HepG2 (cell line): ENCODE results near the gene HNF1B. TPM values are rescaled to one million over a fixed set of nuclear protein-coding genes. Genes with fewer than 3 reads are reported as not detected.

Experiments
- ATF5 ChIP-seq: sonication (generic); formaldehyde crosslinking; IDR thresholded peaks from 2 replicates; pipeline ENCODE4 v1.4.0; 2020; ENCODE audit warnings: mild to moderate bottlenecking, low read depth, missing genetic modification reagents
- ATF6 ChIP-seq: sonication (generic); formaldehyde crosslinking; conservative IDR thresholded peaks from 2 replicates; pipeline ENCODE4 v1.4.0; 2020; ENCODE audit warnings: missing genetic modification reagents
- CERS6 ChIP-seq: sonication (generic); formaldehyde crosslinking; IDR thresholded peaks from 2 replicates; pipeline ENCODE4 v1.5.0; 2020; ENCODE audit warnings: missing genetic modification reagents
- CREB3 ChIP-seq: sonication (generic); formaldehyde crosslinking; IDR thresholded peaks from 2 replicates; pipeline ENCODE4 v1.5.0; 2020; ENCODE audit warnings: missing genetic modification reagents
- DR1 ChIP-seq: sonication (generic); formaldehyde crosslinking; IDR thresholded peaks from 2 replicates; pipeline ENCODE4 v1.8.0; 2021; ENCODE audit warnings: mild to moderate bottlenecking, missing genetic modification reagents, inconsistent platforms
- HDAC2 ChIP-seq: sonication (generic); formaldehyde crosslinking; IDR thresholded peaks from 2 replicates; pipeline ENCODE4 v1.4.0; 2020; ENCODE audit warnings: missing genetic modification reagents
- HNRNPL ChIP-seq: fragments of 200-400 bp; formaldehyde crosslinking; IDR thresholded peaks from 2 replicates; pipeline ENCODE4 v1.6.1; 2017; ENCODE audit warnings: mild to moderate bottlenecking, low read depth, low read length
- HNRNPLL ChIP-seq: fragments of 200-400 bp; formaldehyde crosslinking; IDR thresholded peaks from 2 replicates; pipeline ENCODE4 v1.6.1; 2017; ENCODE audit warnings: mild to moderate bottlenecking, low read depth, low read length; ENCODE audit not compliant: poor library complexity, severe bottlenecking
- HNRNPUL1 ChIP-seq: fragments of 200-400 bp; formaldehyde crosslinking; IDR thresholded peaks from 2 replicates; pipeline ENCODE4 v1.6.1; 2017; ENCODE audit warnings: low read depth, mild to moderate bottlenecking, low read length, moderate library complexity
- KLF11 ChIP-seq: IDR thresholded peaks from 2 replicates; pipeline ENCODE4 v1.6.1; 2016; ENCODE audit warnings: missing compliant biosample characterization
- NONO ChIP-seq, 2 experiments: fragments of 450-650 bp in 1 of 2; sonication (generic) in 1 of 2; formaldehyde crosslinking in 1 of 2; IDR thresholded peaks in 1 of 2; conservative IDR thresholded peaks in 1 of 2; 2 replicates each; pipeline versions ENCODE4 v1.6.1 to v1.8.0; 2017 to 2022; ENCODE audit warnings: mild to moderate bottlenecking in 1 of 2, missing genetic modification reagents in 1 of 2, moderate library complexity in 1 of 2
- PAWR ChIP-seq: sonication (generic); formaldehyde crosslinking; IDR thresholded peaks from 2 replicates; pipeline ENCODE4 v1.4.0; 2020; ENCODE audit warnings: missing genetic modification reagents, mild to moderate bottlenecking, borderline replicate concordance
- RBAK ChIP-seq: sonication (generic); formaldehyde crosslinking; IDR thresholded peaks from 2 replicates; pipeline ENCODE4 v1.5.1; 2020; ENCODE audit warnings: mild to moderate bottlenecking, missing genetic modification reagents
- RBM22 ChIP-seq: fragments of 200-400 bp; formaldehyde crosslinking; optimal IDR thresholded peaks from 2 replicates; pipeline ENCODE3; 2017; ENCODE audit warnings: mild to moderate bottlenecking, low read length, moderate library complexity
- SNAPC2 ChIP-seq: sonication (generic); formaldehyde crosslinking; IDR thresholded peaks from 2 replicates; pipeline ENCODE4 v1.8.1; 2022; ENCODE audit warnings: mild to moderate bottlenecking, missing genetic modification reagents
- STAT5B ChIP-seq: sonication (generic); formaldehyde crosslinking; IDR thresholded peaks from 2 replicates; pipeline ENCODE4 v1.4.0; 2020; ENCODE audit warnings: missing genetic modification reagents
- THAP8 ChIP-seq: sonication (generic); formaldehyde crosslinking; IDR thresholded peaks from 2 replicates; pipeline ENCODE4 v1.5.1; 2020; ENCODE audit warnings: missing genetic modification reagents, mild to moderate bottlenecking, borderline replicate concordance
- U2AF2 ChIP-seq: fragments of 200-400 bp; formaldehyde crosslinking; IDR thresholded peaks from 2 replicates; pipeline ENCODE4 v1.6.1; 2017; ENCODE audit warnings: low read depth, mild to moderate bottlenecking, low read length
- ZNF503 ChIP-seq: sonication (generic); formaldehyde crosslinking; IDR thresholded peaks from 2 replicates; pipeline ENCODE4 v1.4.0; 2020; ENCODE audit warnings: missing genetic modification reagents
- ZNF737 ChIP-seq: sonication (generic); formaldehyde crosslinking; IDR thresholded peaks from 2 replicates; pipeline ENCODE4 v1.5.0; 2020; ENCODE audit warnings: missing genetic modification reagents, mild to moderate bottlenecking, borderline replicate concordance
- ZNF891 ChIP-seq: sonication (generic); formaldehyde crosslinking; IDR thresholded peaks from 2 replicates; pipeline ENCODE4 v1.5.0; 2020; ENCODE audit warnings: mild to moderate bottlenecking, missing genetic modification reagents
- ZSCAN9 ChIP-seq: IDR thresholded peaks from 2 replicates; pipeline ENCODE4 v1.6.1; 2016; ENCODE audit warnings: borderline replicate concordance
- polyA plus RNA-seq, 8 experiments: library from polyadenylated mRNA; depleted of rRNA in 3 of 8; stranded (reverse) in 7 of 8; unstranded in 1 of 8; fragments of >200 nt; fragmentation: Illumina TruSeq in 4 of 8; extraction: Trizol in 4 of 8; gene quantifications; 2 replicates each; pipeline versions ENCODE4 v1.2.1 to v1.2.3, GENCODE V29; 2011 to 2016; ENCODE audit warnings: low read depth in 4 of 8, missing spikeins in 1 of 8, mixed read lengths in 1 of 8; ENCODE audit not compliant: insufficient read depth in 1 of 8
- total RNA-seq, 5 experiments: library from RNA; depleted of rRNA; stranded (reverse); fragments of >200 nt; fragmentation: Illumina TruSeq; extraction: Trizol; gene quantifications; 2 replicates each; pipeline ENCODE4 v1.2.3, GENCODE V29; 2016; ENCODE audit warnings: low read depth in 1 of 5

HNF1B gene
- total and polyA plus RNA-seq, 2 of the 13 experiments (the other 11 are each of a cell fraction or from before 2014, with no cell fraction given) = 1.9 to 5.3 TPM

- no peak for TF ChIP-seq HNRNPL
- TF ChIP-seq ATF5 (CRISPR knock-in tag) = no peak
- TF ChIP-seq ATF6 = no peak
- TF ChIP-seq CERS6 (CRISPR knock-in tag) = no peak
- TF ChIP-seq U2AF2 = no peak
- peak; percentile 68; the same call in 1 of the 2 replicates for TF ChIP-seq ZNF503
- TF ChIP-seq ZNF737 (CRISPR knock-in tag) = no peak
- no peak for TF ChIP-seq ZNF891
- no peak for TF ChIP-seq DR1 (CRISPR knock-in tag)
- no peak for TF ChIP-seq KLF11 (CRISPR knock-in tag)
- TF ChIP-seq RBM22 = no peak
- TF ChIP-seq HNRNPLL = no peak
- no peak for TF ChIP-seq ZSCAN9 (CRISPR knock-in tag)
- no peak for TF ChIP-seq RBAK (CRISPR knock-in tag)
- TF ChIP-seq THAP8 = no peak
- TF ChIP-seq HNRNPUL1 = no peak
- TF ChIP-seq STAT5B (CRISPR knock-in tag) = no peak
- no peak for TF ChIP-seq PAWR (CRISPR knock-in tag)
- TF ChIP-seq SNAPC2 = no peak
- TF ChIP-seq NONO (IDR thresholded peaks at IDR 0.05) = no peak
- TF ChIP-seq NONO (CRISPR knock-in tag; conservative IDR thresholded peaks at IDR 0.05) = peak; percentile 61; the same call in 1 of the 2 replicates
- peak; percentile 93 for TF ChIP-seq HDAC2 (CRISPR knock-in tag)
- TF ChIP-seq CREB3 (CRISPR knock-in tag) = no peak
Measured at GRCh38 chr17:37698132-37698910, 46.5 kb downstream of the HNF1B start (continued).
